HG03097 (cell line): ENCODE data around the gene SLC38A1.
"Not testable (repeated sequence)": the region's sequence is repeated elsewhere in the genome, so short reads cannot be mapped to it uniquely, and the experiment has no call there.

Experiments
- ATAC-seq: cut with Tn5 transposase; IDR thresholded peaks from one replicate; pipeline ENCODE4 v1.9.1; 2021; ENCODE audit not compliant: unreplicated experiment, low FRiP score

The SLC38A1 gene

GRCh38 chr12:46265102-46265501 is 3.7 kb downstream of the SLC38A1 start:
- ATAC-seq = no peak

GRCh38 chr12:46264057-46264456 is 4.8 kb downstream of the SLC38A1 start:
- ATAC-seq = no peak

DNA sequence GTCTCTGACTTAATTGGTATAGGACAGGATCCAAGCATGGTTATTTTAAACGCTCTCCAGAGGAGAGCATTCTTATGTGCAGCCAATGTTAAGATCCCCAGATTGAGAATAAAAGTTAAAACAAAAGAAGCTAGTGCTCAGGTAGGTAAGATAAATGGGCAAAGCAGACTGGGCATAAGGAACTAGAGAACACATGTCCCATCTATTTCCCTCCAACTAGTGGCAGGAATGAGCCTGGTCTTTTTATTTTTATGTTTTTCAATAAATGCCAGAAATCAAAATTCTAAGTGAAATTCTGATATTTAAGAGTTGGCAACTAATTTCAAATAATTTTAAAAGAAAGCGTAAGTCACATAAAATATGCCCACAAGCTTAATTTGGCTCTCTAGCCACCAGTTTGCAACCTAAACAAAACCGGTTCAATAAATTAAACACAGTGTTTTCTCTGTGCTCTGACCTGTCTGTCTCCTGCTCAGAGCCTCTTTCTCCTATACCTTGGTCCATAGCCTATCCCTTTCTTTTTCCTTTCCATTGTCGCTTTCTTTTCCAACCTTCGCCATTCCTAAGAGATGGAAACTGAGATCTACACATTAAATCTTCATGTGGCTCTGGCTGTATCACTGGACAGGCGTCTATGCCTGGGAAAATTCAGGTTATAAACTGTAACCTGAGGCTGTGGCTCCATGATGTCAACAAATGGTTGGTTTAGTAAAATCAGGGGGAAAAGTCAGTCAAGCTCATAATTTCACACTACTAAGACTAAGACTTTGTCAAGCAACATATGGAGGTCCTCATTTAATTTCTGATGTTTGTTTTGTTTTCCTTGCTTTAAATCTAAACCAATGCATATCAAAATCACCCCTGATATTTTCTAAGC is 5.5 kb downstream of the SLC38A1 start:
- no peak for ATAC-seq

GRCh38 chr12:46261646-46262045 is 7.2 kb downstream of the SLC38A1 start:
- no peak for ATAC-seq

- no peak for ATAC-seq
Measured at GRCh38 chr12:46260913-46261476, 7.8 kb downstream of the SLC38A1 start.

DNA sequence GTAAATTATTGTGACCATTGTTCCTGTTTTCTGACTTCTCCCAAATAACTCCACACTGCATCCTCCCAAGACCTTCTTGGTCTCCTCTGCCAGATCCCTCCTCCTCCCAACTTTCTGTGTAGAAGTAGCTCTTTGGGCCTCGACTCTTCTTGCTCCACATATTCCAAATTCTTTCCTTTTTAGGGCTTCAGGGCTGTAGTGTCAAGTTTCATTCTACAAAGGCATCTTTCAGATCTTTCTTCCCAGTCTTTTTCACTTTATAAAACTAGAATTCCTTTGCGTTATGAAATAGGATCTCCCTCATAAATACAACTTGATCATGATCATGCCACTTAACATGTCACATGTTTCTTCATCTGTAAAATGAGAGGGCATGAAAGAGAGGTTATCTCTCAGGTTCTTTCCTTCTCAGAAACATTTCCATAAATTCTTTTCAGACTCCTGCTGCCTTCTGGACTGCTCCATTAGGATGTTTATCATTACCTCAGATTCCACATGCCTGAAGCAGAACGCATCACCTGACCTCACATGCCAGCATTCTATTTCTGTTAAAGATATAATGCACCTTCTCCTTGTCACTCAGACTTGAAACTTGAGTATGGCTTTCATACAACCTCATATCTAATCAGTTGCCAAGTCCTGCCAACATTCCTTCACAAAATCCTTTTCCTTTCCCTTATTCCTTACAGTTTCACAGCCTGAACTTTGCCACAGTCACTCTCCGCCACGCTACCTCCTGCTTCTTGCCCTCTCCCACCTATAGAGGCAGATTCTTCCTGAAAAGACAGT is 8.5 kb downstream of the SLC38A1 start:
- no peak for ATAC-seq

- ATAC-seq = no peak
Measured at GRCh38 chr12:46259713-46260112, 9.1 kb downstream of the SLC38A1 start.

DNA sequence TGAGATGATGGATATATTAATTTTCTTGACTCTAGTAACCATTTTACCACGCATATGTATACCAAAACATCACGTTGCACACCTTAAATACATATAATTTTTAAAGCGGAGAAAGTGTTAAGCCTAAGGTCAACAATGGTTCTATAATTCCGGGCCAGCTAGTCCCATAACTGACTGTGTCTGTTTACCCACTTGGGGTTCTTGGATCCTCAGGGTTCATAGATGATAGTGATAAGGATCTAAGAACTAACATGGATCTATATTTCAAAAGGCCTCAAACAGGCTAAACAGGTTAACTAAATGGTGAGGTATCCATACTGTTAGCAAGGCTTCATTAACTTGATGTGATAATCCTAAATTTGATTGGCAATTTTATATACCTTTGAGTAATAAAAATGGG is 9.8 kb downstream of the SLC38A1 start:
- no peak for ATAC-seq

GRCh38 chr12:46258129-46258528 is 10.7 kb downstream of the SLC38A1 start:
- ATAC-seq = no peak

- no peak for ATAC-seq
Measured at GRCh38 chr12:46256942-46257341, 11.9 kb downstream of the SLC38A1 start.

GRCh38 chr12:46253544-46254162 is 15.2 kb downstream of the SLC38A1 start:
- no peak for ATAC-seq

GRCh38 chr12:46251994-46252393 is 16.8 kb downstream of the SLC38A1 start:
- ATAC-seq = not testable (repeated sequence)

DNA sequence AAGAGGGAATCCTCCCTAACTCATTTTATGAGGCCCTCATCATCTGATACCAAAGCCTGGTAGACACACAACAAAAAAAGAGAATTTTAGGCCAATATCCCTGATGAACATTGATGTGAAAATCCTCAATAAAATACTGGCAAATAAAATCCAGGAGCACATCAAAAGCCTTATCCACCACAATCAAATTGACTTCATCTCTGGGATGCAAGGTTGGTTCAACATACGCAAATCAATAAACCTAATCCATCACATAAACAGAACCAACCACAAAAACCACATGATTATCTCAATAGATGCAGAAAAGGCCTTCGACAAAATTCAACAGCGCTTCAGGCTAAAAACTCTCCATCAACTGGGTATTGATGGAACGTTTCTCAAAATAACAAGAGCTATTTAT is 18.9 kb downstream of the SLC38A1 start:
- not testable (repeated sequence) for ATAC-seq

GRCh38 chr12:46246021-46246700 is 22.7 kb downstream of the SLC38A1 start:
- no peak for ATAC-seq

GRCh38 chr12:46244997-46245396 is 23.8 kb downstream of the SLC38A1 start:
- ATAC-seq = no peak

DNA sequence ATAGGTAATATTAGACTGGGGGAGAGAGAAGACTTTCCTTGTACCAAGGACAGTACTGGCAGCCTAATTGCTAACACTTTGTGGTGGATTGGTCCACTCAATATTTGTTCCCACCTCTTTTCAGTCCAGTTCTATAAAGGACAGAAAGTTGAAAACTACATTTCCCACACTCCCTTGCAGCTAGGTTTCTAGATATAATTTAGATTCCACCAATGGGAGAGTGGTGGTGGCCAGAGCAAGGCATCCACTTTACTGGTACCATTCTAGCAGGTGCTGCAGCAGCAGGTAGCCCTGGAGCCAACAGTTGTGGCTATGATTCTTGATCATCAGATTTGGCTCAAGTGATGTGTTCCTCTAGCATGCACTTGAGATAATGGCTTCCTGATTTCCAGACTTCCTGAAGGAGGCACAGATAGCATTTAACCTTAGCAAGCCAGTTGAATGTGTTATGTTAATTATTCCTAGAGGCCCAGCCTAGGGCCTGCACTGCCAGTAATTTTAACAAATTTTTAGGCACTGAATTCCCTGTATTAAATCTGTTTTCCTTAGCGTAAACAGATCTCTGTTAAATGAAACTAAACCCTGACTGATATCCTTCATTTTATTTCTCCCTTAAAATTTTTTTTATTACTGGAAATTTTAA is 24.4 kb downstream of the SLC38A1 start:
- no peak for ATAC-seq

DNA sequence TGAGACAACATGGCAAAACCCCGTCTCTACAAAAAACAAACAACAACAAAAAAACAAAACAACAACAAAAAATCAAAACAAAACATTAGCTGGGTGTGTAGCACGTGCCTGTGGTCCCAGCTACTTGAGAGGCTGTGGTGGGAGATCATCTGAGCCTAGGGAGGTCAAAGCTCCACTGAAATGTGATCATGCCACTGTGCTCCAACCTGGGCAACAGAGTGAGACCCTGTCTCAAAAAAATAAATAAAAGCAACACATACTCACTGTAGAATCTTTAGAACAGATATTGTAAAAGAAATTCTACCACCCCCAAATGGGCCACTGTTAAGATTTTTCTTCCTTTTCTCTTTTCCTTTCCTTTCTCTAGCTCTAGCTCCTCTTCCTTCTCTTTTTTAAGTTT is 26.3 kb downstream of the SLC38A1 start:
- ATAC-seq = no peak

DNA sequence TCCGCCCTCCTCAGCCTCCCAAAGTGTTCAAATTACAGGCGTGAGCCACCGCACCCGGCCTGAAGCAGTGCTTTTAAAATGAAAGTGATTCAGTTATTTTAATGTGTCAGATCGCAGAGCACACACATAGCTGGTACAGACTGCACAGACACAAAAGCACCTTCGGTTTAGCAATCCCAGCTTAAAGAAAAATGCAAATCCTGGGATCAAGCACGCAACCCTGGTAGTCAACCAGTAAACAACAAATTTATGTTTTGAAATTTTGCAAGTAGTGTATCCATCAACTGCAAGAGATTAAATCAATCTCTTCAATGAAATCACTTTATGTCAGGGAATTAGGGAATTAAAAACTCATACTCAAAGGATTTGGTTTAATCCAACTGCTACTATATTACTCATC is 28.4 kb downstream of the SLC38A1 start:
- no peak for ATAC-seq

DNA sequence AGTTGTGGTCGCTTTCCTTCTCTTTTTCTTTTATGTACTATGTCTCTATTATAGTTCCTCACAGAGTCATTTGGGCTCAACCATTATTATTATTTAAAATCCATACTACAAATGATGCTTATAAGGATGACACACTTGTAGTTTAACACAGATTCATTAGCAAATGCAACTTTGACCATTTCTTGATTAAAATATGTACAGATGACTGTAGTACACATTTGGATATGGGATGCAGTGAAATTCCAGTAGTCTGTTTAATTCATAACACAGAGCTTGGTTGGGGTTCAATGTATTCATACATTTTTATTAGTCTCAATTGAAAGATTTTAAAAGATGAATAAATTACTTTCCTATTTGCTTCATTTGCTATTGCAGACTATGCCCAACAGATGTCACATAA is 30.0 kb downstream of the SLC38A1 start:
- ATAC-seq = no peak
